HepG2 (cell line): ENCODE measurements around the gene TNRC18.

Source experiments
- TBL1XR1 ChIP-seq: fragments of 150-350 bp; IDR thresholded peaks from 2 replicates; pipeline ENCODE4 v1.6.1; 2014; ENCODE audit warnings: borderline replicate concordance, low read length; ENCODE audit not compliant: partially characterized antibody
- USF2 ChIP-seq, 2 experiments: sonication (generic) in 1 of 2; formaldehyde crosslinking in 1 of 2; IDR thresholded peaks; 2 replicates each; pipeline versions ENCODE4 v1.5.1 to v1.6.1; 2011 to 2020; ENCODE audit warnings: borderline replicate concordance in 1 of 2, low read depth in 1 of 2, low read length in 1 of 2, mild to moderate bottlenecking in 1 of 2, missing genetic modification reagents in 1 of 2, moderate library complexity in 1 of 2
- ZBTB33 ChIP-seq: sonication (generic); formaldehyde crosslinking; IDR thresholded peaks from 2 replicates; pipeline ENCODE4 v1.4.0; 2020; ENCODE audit warnings: missing genetic modification reagents
- ZNF10 ChIP-seq: sonication (generic); formaldehyde crosslinking; IDR thresholded peaks from 2 replicates; pipeline ENCODE4 v1.4.0; 2020; ENCODE audit warnings: mild to moderate bottlenecking, low read depth, missing genetic modification reagents, borderline replicate concordance
- TF ChIP-seq, protein P1 (sequence below): sonication (generic); formaldehyde crosslinking; IDR thresholded peaks from 2 replicates; pipeline ENCODE4 v1.5.0; 2020; ENCODE audit warnings: mild to moderate bottlenecking, missing genetic modification reagents, moderate library complexity

- TF ChIP-seq ZBTB33 (CRISPR knock-in tag): no peak
- TF ChIP-seq TBL1XR1: no peak
- TF ChIP-seq USF2 (IDR thresholded peaks at IDR 0.05; ENCODE audit: low read depth, low read length): no peak
- no peak for TF ChIP-seq USF2 (CRISPR knock-in tag; IDR thresholded peaks at IDR 0.05; ENCODE audit: borderline replicate concordance)
- TF ChIP-seq ZNF10 (CRISPR knock-in tag): no peak
- TF ChIP-seq, protein P1, sequence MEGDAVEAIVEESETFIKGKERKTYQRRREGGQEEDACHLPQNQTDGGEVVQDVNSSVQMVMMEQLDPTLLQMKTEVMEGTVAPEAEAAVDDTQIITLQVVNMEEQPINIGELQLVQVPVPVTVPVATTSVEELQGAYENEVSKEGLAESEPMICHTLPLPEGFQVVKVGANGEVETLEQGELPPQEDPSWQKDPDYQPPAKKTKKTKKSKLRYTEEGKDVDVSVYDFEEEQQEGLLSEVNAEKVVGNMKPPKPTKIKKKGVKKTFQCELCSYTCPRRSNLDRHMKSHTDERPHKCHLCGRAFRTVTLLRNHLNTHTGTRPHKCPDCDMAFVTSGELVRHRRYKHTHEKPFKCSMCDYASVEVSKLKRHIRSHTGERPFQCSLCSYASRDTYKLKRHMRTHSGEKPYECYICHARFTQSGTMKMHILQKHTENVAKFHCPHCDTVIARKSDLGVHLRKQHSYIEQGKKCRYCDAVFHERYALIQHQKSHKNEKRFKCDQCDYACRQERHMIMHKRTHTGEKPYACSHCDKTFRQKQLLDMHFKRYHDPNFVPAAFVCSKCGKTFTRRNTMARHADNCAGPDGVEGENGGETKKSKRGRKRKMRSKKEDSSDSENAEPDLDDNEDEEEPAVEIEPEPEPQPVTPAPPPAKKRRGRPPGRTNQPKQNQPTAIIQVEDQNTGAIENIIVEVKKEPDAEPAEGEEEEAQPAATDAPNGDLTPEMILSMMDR: no peak
Measured at GRCh38 chr7:5442757-5443305, 19.2 kb upstream of the TNRC18 start.
